Endothelial cell (in vitro differentiated cells): ENCODE results near the gene SUV39H2. TPM values are rescaled to one million over a fixed set of nuclear protein-coding genes. Genes with fewer than 3 reads are reported as not detected.

Source experiments
- DNase-seq: peaks from one replicate; pipeline ENCODE4 v3.0.0; 2021; ENCODE audit warnings: low spot score
- H3K27ac Mint-ChIP-seq: one replicate; pipeline ENCODE4 v1.8.0; 2021; ENCODE audit warnings: mixed read lengths, inconsistent platforms; ENCODE audit not compliant: unreplicated experiment
- H3K27me3 Mint-ChIP-seq: one replicate; pipeline ENCODE4 v1.8.0; 2021; ENCODE audit warnings: mild to moderate bottlenecking, moderate library complexity, mixed read lengths, inconsistent platforms; ENCODE audit not compliant: unreplicated experiment
- H3K36me3 Mint-ChIP-seq: one replicate; pipeline ENCODE4 v1.8.0; 2021; ENCODE audit warnings: mild to moderate bottlenecking, low read depth, mixed read lengths, inconsistent platforms; ENCODE audit not compliant: unreplicated experiment
- H3K4me1 Mint-ChIP-seq: one replicate; pipeline ENCODE4 v1.8.0; 2021; ENCODE audit warnings: mild to moderate bottlenecking, mixed read lengths, inconsistent platforms; ENCODE audit not compliant: unreplicated experiment
- H3K4me3 Mint-ChIP-seq: one replicate; pipeline ENCODE4 v1.8.0; 2021; ENCODE audit warnings: mild to moderate bottlenecking, mixed read lengths, inconsistent platforms; ENCODE audit not compliant: unreplicated experiment
- H3K9me3 Mint-ChIP-seq: one replicate; pipeline ENCODE4 v1.8.0; 2021; ENCODE audit warnings: mixed read lengths, inconsistent platforms; ENCODE audit not compliant: unreplicated experiment
- CTCF ChIP-seq: fragments of 200-600 bp; sonication (generic); IDR thresholded peaks from one replicate; pipeline ENCODE4 v1.5.0; 2021; ENCODE audit warnings: antibody characterized with exemption; ENCODE audit not compliant: unreplicated experiment
- total RNA-seq: library from RNA; stranded (reverse); fragmentation: NEBNext Ultra II Directional; extraction: Animal tissue kit (Norgen Biotek cat#: 25700); gene quantifications from one replicate; pipeline ENCODE4 v1.2.1, GENCODE V29; 2021; ENCODE audit not compliant: unreplicated experiment

SUV39H2 gene
- total RNA-seq, 1 donor from 2014 or later, result 15.6 TPM

- DNase-seq, result no peak
- H3K36me3 Mint-ChIP-seq, result peaks cover 6% of the 10 kb centered on the region
- peaks cover 3% of the 10 kb centered on the region for H3K27me3 Mint-ChIP-seq
- no peak overlapping the region for H3K4me3 Mint-ChIP-seq
- no peaks in the 10 kb centered on the region for H3K9me3 Mint-ChIP-seq
- TF ChIP-seq CTCF, result no peak
- H3K4me1 Mint-ChIP-seq, result peaks cover 15% of the 10 kb centered on the region
- no peak overlapping the region for H3K27ac Mint-ChIP-seq
These were observed 66.4 kb downstream of the SUV39H2 start for GRCh38 chr10:14945108-14945507.

- Mint-ChIP-seq H3K9me3 (no peaks in the 10 kb centered on the region), H3K4me1 (peaks cover 10% of the 10 kb centered on the region), H3K27me3 (peaks cover 1% of the 10 kb centered on the region)
These were observed 68.6 kb downstream of the SUV39H2 start for GRCh38 chr10:14947268-14947667.

GRCh38 chr10:14949291-14949690, 70.6 kb downstream of the SUV39H2 start:
- DNase-seq, result no peak
- H3K36me3 Mint-ChIP-seq, result peaks cover 6% of the 10 kb centered on the region

More at GRCh38 chr10:14947268-14947667, 68.6 kb downstream of the SUV39H2 start:
- H3K4me3 Mint-ChIP-seq, result no peak overlapping the region
- no peak for TF ChIP-seq CTCF
- no peak for DNase-seq
- H3K27ac Mint-ChIP-seq, result no peak overlapping the region
- peaks cover 6% of the 10 kb centered on the region for H3K36me3 Mint-ChIP-seq

GRCh38 chr10:14952851-14953423, 74.3 kb downstream of the SUV39H2 start:
- no peak overlapping the region for H3K27ac Mint-ChIP-seq
- DNase-seq, result peak; percentile 8
- H3K27me3 Mint-ChIP-seq, result peaks cover 4% of the 10 kb centered on the region
- H3K9me3 Mint-ChIP-seq, result no peaks in the 10 kb centered on the region
- H3K4me1 Mint-ChIP-seq, result peaks cover 21% of the 10 kb centered on the region
- H3K36me3 Mint-ChIP-seq, result no peaks in the 10 kb centered on the region
- peak overlapping the region; percentile 84 for H3K4me3 Mint-ChIP-seq
- no peak for TF ChIP-seq CTCF

More at GRCh38 chr10:14949291-14949690, 70.6 kb downstream of the SUV39H2 start:
- Mint-ChIP-seq H3K9me3 (no peaks in the 10 kb centered on the region), H3K27me3 (peaks cover 1% of the 10 kb centered on the region), H3K27ac (no peak overlapping the region), H3K4me3 (no peak overlapping the region), H3K4me1 (peaks cover 11% of the 10 kb centered on the region)
- no peak for TF ChIP-seq CTCF

- peak overlapping the region; percentile 84 for H3K4me3 Mint-ChIP-seq
- no peaks in the 10 kb centered on the region for H3K9me3 Mint-ChIP-seq
- DNase-seq, result peak; percentile 37
- H3K4me1 Mint-ChIP-seq, result peaks cover 23% of the 10 kb centered on the region
- H3K27me3 Mint-ChIP-seq, result peaks cover 7% of the 10 kb centered on the region
- H3K36me3 Mint-ChIP-seq, result no peaks in the 10 kb centered on the region
- H3K27ac Mint-ChIP-seq, result peak overlapping the region; percentile 67
- TF ChIP-seq CTCF, result no peak
These were observed 74.8 kb downstream of the SUV39H2 start for GRCh38 chr10:14953424-14954000.
